ENCODE measurements around the gene TIMM13.
"Not testable (repeated sequence)": the region's sequence is repeated elsewhere in the genome, so short reads cannot be mapped to it uniquely, and the experiment has no call there.

The TIMM13 gene

DNA sequence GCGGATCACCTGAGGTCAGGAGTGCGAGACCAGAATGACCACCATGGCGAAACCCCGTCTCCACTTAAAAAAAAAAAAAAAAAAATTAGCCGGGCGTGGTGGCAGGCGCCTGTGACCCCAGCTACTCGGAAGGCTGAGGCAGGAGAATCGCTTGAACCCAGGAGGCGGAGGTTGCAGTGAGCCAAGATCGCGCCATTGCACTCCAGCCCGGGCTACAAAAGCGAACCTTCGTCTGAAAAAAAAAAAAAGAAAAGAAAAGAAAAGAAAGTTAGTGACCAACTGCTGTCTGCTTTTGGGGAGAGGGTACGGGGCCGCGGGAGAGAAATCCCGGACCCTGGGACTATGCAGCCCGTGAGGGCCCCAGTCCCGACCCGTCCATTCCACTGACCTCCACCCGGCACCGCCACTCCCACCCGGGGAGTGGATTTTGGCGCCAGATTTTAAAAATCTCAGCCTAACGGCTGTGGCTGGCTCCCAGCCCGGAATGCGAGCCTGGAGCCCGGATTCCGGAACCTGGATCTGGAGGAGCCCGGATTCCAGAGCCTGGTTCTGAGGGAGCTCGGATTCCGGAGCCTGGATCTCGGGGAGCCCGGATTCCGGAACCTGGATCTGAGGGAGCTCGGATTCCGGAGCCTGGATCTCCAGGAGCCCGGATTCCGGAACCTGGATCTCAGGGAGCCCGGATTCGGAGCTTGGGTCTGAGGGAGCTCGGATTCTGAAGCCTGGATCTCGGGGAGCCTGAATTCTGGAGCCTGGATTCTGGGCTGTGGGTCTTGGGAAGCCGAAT, 35.4 kb upstream of the TIMM13 start:
- H3K4me3 ChIP-seq (ENCODE audit: low read depth, low read length), result peak overlapping the region; percentile 73
- no peak for TF ChIP-seq CTCF (IDR thresholded peaks at IDR 0.05; ENCODE audit: insufficient read depth, low read length, missing control alignments)
- DNase-seq (ENCODE audit: low read depth, low spot score), result peak; percentile 88
- POLR2A ChIA-PET, result interaction anchor here (0.9 to 3.4 kb wide), 3 partner anchors 14 to 78 kb away, joined by 4 to 37 read pairs (median 6); partner anchors contain the start of gene GADD45B
- CTCF ChIA-PET, result interaction anchor here (1.3 to 14.8 kb wide), 7 partner anchors 10 to 174 kb away, joined by 3 to 232 read pairs (median 5); no protein-coding TSS in a partner anchor

- POLR2A ChIA-PET, result interaction anchor here (0.7 to 3.4 kb wide), 3 partner anchors 14 to 1663 kb away, joined by 3 to 37 read pairs (median 6); partner anchors contain the start of gene GADD45B
- no peak for DNase-seq (ENCODE audit: low read depth, low spot score)
- CTCF ChIA-PET, result interaction anchor here (1.3 to 14.8 kb wide), 7 partner anchors 11 to 174 kb away, joined by 3 to 232 read pairs (median 4); no protein-coding TSS in a partner anchor
- peak; percentile 36 for TF ChIP-seq CTCF (IDR thresholded peaks at IDR 0.05; ENCODE audit: insufficient read depth, low read length, missing control alignments)
- H3K4me3 ChIP-seq (ENCODE audit: low read depth, low read length), result peak overlapping the region; percentile 73
These were observed 34.6 kb upstream of the TIMM13 start for GRCh38 chr19:2461751-2462634.

GRCh38 chr19:2460245-2460644, 32.9 kb upstream of the TIMM13 start:
- DNase-seq (ENCODE audit: low read depth, low spot score), result no peak
- H3K4me3 ChIP-seq (ENCODE audit: low read depth, low read length), result no peak overlapping the region
- ChIA-PET CTCF (interaction anchor here (1.4 to 14.8 kb wide), 3 partner anchors 31 to 176 kb away, joined by 4 to 232 read pairs (median 5); no protein-coding TSS in a partner anchor), POLR2A (no interaction called here)
- TF ChIP-seq CTCF (IDR thresholded peaks at IDR 0.05; ENCODE audit: insufficient read depth, low read length, missing control alignments), result no peak

DNA sequence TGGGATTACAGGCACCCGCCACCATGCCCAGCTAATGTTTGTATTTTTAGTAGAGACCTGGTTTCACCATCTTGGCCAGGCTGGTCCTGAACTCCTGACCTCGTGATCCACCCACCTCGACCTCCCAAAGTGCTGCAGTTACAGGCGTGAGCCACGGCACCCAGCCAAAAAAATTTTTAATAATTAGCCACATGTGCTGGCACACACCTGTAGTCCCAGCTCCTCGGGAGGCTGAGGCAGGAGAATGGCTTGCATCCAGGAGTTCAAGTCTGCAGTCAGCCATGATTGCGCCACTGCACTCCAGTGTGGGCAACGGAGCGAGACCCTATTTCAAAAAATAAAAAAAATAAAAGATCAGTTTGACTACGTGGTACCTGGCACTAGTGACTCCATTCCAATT, 31.4 kb upstream of the TIMM13 start:
- CTCF ChIA-PET; DNase-seq (ENCODE audit: low read depth, low spot score); H3K4me3 ChIP-seq (ENCODE audit: low read depth, low read length); POLR2A ChIA-PET: not testable (repeated sequence)

DNA sequence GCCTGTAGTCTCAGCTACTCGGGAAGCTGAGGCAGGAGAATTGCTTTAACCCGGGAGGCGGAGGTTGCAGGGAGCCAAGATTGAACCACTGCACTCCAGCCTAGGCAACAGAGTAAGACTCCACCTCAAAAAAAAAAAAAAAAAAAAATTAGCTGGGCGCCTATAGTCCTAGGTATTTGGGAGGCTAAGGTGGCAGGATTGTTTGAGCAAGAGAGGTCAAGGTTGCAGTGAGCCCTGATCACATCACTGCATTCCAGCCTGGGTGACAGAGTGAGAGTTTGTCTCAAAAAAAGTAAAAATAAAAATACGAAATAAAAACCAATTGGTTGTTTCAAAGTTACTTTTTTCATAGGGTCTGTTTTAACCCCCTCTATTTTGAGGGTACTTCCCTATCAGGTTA, 30.7 kb upstream of the TIMM13 start:
- H3K4me3 ChIP-seq (ENCODE audit: low read depth, low read length), result no peak overlapping the region
- no peak for TF ChIP-seq CTCF (IDR thresholded peaks at IDR 0.05; ENCODE audit: insufficient read depth, low read length, missing control alignments)
- ChIA-PET CTCF (interaction anchor here (1.1 to 2.6 kb wide), 4 partner anchors 16 to 178 kb away, joined by 5 to 12 read pairs (median 6); no protein-coding TSS in a partner anchor), POLR2A (interaction anchor here (1.5 kb wide), 1 partner anchor 153 kb away, joined by 4 read pairs; no protein-coding TSS in a partner anchor)
- no peak for DNase-seq (ENCODE audit: low read depth, low spot score)

DNA sequence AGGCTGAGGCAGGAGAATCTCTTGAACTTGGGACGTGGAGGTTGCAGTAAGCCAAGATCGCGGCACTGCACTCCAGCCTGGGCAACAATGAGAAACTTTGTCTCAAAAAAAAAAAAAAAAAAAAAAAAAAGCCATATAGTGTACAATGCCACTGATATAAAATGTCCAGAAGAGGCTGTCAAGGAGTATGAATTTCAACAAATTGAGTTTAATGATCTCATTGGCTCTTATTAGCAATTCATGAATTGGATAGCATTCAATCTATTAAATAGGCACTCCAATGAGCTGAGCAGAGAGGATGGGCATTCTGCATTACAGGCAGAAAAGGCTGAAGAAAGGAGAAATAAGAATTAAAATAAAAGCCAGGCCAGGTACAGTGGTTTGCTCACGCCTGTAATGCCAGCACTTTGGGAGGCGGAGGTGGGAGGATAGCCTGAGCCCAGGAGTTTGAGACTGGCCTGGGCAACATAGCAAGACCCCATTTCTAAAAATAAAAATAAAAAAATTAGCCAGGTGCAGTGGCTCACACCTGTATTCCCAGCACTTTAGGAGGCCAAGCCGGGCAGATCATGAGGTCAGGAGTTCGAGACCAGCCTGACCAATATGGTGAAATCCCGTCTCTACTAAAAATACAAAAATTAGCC, 30.1 kb upstream of the TIMM13 start:
- ChIA-PET CTCF (interaction anchor here (1.1 to 2.6 kb wide), 6 partner anchors 16 to 180 kb away, joined by 3 to 12 read pairs (median 6); no protein-coding TSS in a partner anchor), POLR2A (interaction anchor here (1.0 to 3.2 kb wide), 4 partner anchors 10 to 153 kb away, joined by 3 to 27 read pairs (median 4); partner anchors contain the start of genes GADD45B and TIMM13)
- no peak for TF ChIP-seq CTCF (IDR thresholded peaks at IDR 0.05; ENCODE audit: insufficient read depth, low read length, missing control alignments)

More for the DNA sequence above, 30.1 kb upstream of the TIMM13 start:
- H3K4me3 ChIP-seq (ENCODE audit: low read depth, low read length), result peak overlapping the region; percentile 37
- no peak for DNase-seq (ENCODE audit: low read depth, low spot score)

Measured in AG04449 (cell line).